NCI-H1694 treated with DMSO at 0.1 percent for 48 hours (cell line): Measurements from ENCODE around the gene CREG2.
"Not testable (repeated sequence)": the region's sequence is repeated elsewhere in the genome, so short reads cannot be mapped to it uniquely, and the experiment has no call there.

Source experiments
- DNase-seq: peaks from one replicate; lab custom pipeline; 2025; lab: John Stamatoyannopoulos, UW

Gene CREG2

DNA sequence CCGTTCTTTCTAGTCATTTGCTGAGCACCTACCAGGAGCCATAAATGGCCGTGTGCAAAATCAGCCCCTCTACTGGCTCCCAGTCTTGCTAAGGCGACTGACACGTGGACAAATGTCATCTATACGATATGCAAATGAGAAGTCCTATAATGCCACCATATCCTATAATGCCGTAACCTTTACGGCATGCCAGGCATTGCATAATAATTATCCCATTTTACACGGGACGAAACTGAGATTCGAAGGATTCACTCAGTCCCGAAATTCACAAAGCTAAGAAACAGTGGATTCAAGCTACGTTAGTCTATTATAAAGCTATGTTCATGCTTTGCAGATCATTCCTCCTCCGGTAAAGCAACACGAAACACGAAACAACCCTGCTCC lies 44.7 kb downstream of the CREG2 start:
- DNase-seq = no peak

DNA sequence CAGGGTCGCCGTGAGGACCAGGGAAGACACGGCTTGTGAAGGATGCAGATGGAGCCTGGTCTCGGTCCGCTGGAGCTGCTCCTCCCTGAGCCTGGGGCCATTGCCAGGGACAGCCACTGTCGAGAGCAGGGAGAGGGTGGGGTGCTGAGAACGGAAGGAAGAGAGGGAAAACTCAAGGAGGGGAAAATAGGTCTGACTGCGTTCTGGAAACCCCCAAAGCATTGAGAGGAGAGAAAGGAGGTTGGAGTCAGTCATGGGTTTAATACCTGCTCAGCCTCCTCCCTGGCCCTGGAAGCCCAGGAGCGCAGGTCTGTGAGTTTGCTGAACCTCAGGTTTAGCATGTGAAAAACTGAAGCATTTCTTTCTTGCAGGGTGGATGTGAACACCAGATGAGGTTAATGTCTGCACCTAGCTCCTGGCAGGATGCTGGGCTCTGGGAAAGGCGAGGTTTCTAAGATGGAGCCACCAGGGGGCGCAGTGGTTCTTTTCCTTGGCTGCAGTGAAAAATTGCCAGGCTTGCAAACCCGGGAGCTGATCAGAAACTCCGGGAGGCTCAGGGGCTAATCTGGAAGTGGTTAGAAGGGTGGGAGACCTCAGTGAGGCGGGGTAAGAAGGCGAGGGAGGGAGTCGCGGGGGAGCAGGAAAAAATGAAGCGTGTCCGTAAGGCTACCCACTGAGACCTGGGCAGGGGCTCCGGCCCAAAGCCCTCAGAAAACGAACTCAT lies 45.2 kb downstream of the CREG2 start:
- peak; percentile 72 for DNase-seq

DNA sequence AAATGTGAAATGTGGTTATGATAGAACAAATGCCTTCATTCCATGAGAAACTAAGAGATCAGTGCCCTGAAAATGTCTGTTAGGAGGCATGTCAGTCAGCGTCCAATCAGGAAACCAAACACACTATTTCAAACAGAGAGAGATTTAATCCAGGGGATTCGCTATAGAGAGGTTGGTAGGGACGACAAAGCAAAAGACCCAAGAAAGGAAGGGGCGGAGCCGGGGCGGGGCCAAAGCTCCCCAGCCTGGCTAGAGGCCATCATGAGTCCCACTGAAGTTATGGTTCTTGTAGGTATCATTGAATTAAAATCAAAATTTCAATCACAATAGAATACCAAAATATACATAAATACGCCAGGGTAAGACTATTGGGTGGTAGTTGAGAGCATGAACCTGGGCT lies 45.9 kb downstream of the CREG2 start:
- DNase-seq = peak; percentile 3

DNA sequence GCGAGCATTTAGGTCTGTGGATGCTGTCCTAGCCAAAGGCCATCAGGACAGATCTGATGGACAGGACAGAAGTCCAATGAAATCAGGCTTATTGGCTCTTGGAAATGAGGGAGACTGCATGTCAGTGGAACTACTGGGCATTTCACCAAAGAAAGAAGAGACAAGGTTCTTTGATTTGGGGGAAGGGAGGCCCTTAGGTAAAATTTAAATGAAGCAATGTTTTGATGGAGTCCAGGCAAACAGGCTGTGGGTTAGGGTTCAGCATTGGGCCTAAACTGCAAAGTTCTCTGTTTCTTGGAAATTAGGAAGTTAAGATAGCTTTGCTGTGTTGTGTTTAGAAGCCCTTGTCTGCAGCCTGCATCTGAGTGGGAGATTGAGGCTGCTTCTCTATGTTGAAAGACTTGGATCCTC lies 47.2 kb downstream of the CREG2 start:
- no peak for DNase-seq

GRCh38 chr2:101339266-101339880 lies 47.9 kb downstream of the CREG2 start:
- no peak for DNase-seq

- no peak for DNase-seq
Measured at GRCh38 chr2:101337877-101338276, 49.4 kb downstream of the CREG2 start.

DNA sequence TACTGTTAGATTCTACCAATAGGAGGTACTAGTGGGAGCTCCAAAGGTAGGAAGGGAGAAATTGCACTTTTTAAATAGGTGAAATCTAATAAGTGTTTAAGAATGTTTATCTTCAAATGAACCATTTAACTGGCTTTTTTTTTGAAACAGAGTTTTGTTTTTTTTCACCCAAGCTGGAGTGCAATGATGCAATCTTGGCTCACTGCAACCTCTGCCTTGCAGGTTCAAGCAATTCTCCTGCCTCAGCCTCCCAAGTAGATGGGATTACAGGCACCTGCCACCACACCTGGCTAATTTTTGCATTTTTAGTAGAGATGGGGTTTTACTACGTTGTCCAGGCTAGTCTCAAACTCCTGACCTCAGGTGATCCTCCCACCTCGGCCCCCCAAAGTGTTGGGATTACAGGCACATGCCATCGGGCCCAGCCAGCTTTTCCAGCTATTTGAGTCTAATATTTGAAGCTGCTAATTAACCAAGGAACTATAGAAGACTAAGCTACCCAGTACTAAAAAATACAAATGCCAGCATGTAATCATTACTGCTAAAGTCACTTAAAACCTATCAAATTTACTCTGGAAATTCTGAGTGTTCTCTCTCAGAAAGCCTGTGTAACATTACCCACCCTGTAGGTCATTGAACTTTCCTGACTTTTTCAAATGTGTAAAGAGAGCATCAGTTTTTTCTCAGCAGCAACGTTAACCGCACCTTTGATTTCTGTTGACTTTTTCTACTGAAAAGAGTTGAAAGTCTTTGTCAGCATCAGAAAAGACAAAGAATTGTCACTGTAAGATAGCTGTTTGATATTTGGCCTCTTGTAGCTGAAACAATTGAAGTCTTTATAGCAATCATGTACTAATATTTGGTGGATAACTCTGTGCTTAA lies 54.2 kb downstream of the CREG2 start:
- no peak for DNase-seq

DNA sequence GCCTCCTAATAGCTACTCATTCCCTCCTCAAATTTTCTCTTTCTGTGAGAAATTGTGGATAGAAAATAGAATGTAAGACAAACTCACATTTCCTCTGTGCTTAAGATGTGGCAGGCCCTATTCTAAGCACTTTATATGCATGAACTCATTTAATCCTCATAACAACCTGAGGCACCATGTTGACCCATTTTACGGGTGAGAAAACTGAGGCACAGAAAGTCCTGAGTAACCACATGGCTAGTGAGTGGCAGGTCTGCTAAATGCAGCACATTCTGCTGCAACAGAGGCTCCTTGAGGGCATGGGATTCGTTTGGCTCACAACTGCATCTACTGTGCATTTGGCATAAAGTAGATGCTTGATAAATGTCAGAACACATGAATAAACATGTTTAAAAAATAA lies 56.1 kb downstream of the CREG2 start:
- DNase-seq = no peak

DNA sequence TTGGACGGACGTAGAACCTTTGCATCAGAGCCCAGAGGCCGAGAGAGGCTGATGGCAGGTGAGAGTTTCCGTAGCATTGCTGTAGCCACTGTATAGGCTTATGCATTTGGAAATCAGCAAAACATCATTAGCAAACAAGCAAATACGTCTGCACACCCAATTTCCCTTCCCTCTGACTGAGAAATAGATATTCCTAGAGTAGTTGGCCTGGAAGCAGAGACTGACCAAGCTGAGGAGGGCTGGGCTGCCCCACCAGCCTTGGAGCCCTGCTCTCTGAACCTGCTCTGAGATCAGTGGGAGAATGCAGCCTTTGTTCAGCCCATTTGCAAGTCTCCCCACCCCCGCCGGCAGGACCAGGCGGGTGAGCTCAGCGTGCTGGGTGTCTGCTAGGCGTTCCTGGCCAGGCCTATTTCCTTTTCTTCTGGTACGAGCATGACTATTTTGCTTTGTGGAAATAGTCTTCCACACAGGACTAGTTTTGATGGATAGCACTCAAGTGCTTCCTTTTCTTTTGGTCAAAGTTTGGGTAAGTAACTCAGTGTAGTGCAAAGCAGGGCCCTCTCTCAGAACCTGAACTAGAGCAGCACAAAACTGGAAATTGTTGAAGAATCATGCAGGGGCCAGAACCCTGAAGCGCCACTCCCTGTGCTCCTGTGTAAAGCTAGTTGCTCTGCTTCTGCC lies 56.9 kb downstream of the CREG2 start:
- DNase-seq = no peak

DNA sequence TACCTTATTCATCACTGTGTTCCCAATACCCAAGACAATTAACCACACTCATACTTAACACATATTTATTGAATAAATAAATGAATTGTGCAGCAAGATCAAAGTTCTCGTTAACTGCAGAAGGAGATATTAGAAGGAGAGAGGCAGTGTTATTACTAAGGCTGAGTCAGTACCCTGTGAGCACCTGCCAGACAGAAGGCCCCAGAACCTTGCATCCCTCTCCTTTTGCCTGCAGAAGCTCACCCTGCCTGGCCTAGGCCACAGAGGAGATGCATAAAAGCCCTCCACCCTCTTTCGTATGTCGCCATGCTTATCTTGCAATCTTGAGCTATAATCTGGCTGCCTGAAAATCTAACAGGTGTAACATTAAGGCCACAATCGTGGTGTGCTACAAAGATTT lies 58.3 kb downstream of the CREG2 start:
- no peak for DNase-seq

- DNase-seq = peak; percentile 48
Measured at GRCh38 chr2:101328474-101329007, 58.8 kb downstream of the CREG2 start.

GRCh38 chr2:101327863-101328394 lies 59.4 kb downstream of the CREG2 start:
- no peak for DNase-seq

GRCh38 chr2:101325425-101325824 lies 61.9 kb downstream of the CREG2 start:
- DNase-seq = no peak

- not testable (repeated sequence) for DNase-seq
Measured at GRCh38 chr2:101316568-101316967, 70.7 kb downstream of the CREG2 start.

DNA sequence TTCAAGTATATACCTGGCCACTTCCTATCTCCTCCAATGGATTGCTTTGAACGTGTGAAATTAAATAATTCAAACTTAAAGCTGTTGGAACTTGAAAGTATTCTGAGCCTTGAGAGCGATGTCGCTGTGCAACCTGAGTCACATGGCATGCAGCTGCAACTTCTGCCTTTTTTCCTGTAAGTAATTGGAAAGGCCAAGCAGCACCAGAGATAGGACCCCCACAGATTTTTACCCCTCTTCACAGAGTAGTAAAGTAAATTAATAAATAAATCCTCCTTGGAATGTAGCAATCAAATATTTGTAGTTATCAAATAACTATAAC lies 75.6 kb downstream of the CREG2 start:
- DNase-seq = no peak

DNA sequence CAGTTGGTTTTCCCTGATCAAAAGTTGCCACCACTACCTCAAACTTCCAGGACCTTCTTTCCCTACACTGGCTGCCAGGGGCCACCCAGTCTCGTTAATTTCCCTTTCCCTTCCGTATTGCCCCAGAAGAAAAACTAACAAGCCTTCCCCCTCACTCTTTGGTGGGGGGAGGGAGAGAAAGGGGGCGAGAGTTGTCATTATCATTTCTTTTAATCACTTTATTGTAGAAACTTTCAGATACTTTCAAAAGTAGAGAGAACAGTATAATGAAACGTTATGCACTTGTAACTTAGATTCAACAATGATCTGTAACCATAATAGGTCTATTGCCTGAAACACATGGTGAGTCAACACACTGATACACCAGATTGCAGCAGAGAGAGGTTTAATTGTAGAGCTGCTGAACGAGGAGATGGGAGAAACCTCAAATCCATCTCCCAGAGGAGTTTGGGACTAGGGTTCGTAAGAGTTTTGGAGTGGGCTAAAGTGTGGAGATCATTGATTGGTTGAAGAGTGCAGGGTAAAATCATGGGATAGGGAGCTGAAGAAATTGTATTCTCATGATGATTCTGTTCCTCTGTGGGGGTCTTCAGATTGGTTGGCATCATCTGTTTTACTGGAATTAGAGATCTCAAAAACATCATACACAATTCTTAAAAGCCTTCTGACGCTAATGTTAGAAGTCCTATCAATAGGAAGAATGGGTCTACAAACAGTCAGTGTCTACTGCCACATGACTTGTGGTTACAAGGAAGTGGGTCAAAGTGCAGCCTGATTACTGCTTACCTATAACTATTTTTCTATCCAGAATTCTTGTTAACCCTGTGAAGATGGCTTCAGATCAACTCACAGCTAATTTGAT lies 76.2 kb downstream of the CREG2 start:
- no peak for DNase-seq

DNA sequence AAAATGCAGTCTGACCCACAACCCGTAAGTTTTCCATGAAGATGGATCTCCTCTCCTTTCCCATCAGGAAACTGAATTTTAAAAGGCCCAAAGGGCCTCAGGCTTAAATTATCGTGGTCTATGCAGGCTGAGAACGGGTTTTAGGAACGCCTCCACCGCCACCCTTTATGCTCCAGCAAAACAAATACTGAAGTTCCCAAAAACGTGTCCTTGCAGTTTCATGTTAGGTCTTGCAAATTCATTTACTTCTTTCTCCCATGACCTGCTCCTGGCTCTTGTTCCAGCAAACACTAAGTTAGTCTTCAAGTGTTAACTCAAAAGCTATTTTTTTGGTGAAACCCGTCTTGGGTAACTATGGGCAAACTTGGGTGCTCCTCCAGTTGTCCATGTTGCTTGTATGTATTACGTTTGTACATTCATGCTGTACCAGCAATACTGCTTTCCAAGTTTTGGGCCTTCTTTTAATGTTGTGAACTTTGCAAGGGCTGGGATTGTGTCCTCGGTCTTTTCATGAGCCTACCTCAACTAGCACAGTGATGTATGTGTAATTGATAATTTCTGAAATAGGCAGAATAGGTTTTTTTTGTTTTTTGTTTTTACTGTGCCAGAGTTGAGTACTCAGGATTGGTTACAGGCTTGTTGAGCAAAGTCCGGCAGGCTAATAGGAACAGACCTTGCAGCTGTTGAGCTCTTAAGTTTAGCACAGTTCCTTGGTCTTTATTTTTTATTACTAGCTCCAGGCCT lies 77.0 kb downstream of the CREG2 start:
- DNase-seq = no peak

GRCh38 chr2:101308432-101309210 lies 78.7 kb downstream of the CREG2 start, which contains the start of gene RNF149:
Gene RNF149, minus strand, starts transcription at chr2:101308701. Its CDS starts 113 bp downstream, at chr2:101308588.
- peak; percentile 85 for DNase-seq

DNA sequence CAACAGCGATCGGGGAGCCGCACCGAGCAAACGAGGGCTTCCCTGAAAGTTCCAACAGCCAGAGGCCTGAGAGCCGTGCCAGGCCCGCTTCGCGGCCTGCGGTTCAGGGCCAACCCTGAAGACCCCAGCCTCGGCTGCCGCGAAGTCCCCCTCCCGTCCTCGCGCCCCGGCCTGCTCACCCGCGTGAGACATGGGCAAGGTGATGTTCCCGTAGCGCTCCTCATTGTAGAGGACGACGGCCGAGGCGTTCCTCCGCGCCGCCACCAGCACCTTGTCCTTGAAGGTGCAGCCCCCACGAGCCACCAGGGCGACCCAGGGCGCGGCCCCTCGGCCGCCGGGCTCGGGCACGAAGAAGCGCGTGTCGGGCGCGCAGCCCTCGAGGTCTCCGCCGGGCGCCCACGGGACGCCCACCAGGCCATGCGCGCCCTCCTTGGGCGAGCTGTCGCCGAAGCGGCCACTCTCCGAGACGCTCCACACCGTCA lies 79.3 kb downstream of the CREG2 start:
- DNase-seq = no peak
